Esophagus squamous epithelium (tissue), 5 donors: ENCODE results near the gene GPR135. TPM values are rescaled to one million over a fixed set of nuclear protein-coding genes. Genes with fewer than 3 reads are reported as not detected.

Experiments
- DNase-seq: peaks from one replicate; lab custom pipeline; 2025; lab: John Stamatoyannopoulos, UW
- H3K27ac ChIP-seq, 4 donors: fragments of 200-600 bp; sonication (generic); one replicate each; pipeline ENCODE4 v1.5.1; 2016 to 2019; ENCODE audit warnings: mild to moderate bottlenecking in 1 of 4
- H3K27me3 ChIP-seq, 4 donors: fragments of 200-600 bp; sonication (generic); 1 replicate in 3 of 4; 2 replicates in 1 of 4; pipeline versions ENCODE4 v1.5.1 to v1.6.0; 2017 to 2021; ENCODE audit warnings: antibody characterized with exemption in 1 of 4
- H3K36me3 ChIP-seq, 3 donors: fragments of 200-600 bp; sonication (generic); one replicate each; pipeline ENCODE4 v1.5.1; 2016 to 2019
- H3K4me1 ChIP-seq, 3 donors: fragments of 200-600 bp; sonication (generic); one replicate each; pipeline ENCODE4 v1.5.1; 2017 to 2019
- H3K4me3 ChIP-seq, 4 donors: fragments of 200-600 bp; sonication (generic); 1 replicate in 3 of 4; 2 replicates in 1 of 4; pipeline ENCODE4 v1.5.1; 2016 to 2019; ENCODE audit warnings: mild to moderate bottlenecking in 2 of 4, moderate library complexity in 1 of 4
- H3K9me3 ChIP-seq, 3 donors: fragments of 200-600 bp; sonication (generic); one replicate each; pipeline ENCODE4 v1.5.1; 2016 to 2019
- CTCF ChIP-seq, 6 experiments: fragments of 450-650 bp in 4 of 6; fragments of 200-600 bp in 2 of 6; sonication (generic) in 2 of 6; IDR thresholded peaks; one replicate each; pipeline ENCODE4 v1.5.1; 2016 to 2019; ENCODE audit warnings: antibody characterized with exemption in 6 of 6, mild to moderate bottlenecking in 4 of 6, moderate library complexity in 4 of 6
- POLR2A ChIP-seq, 4 donors: fragments of 450-650 bp; IDR thresholded peaks; one replicate each; pipeline ENCODE4 v1.6.1; 2017; ENCODE audit warnings: antibody characterized with exemption in 4 of 4, mild to moderate bottlenecking in 4 of 4, moderate library complexity in 3 of 4
- WGBS, 2 donors: methylation state at CpG; one replicate each; pipeline ENCODE4 v1.1.5; 2018; 5-methylcytosine and 5-hydroxymethylcytosine counted together
- intact Hi-C: fragments of 100-400 bp; cut with DNase I; formaldehyde crosslinking; loops from one replicate; pipeline ENCODE4 v1.15.0; 2022
- total RNA-seq, 4 donors: library from RNA; depleted of rRNA; stranded (reverse); fragments of >200 nt; gene quantifications; one replicate each; pipeline ENCODE4 v1.1.0, GENCODE V29; 2016
- donor health status: DM: yes; HTN: yes; CAD: no.

The GPR135 gene
- total RNA-seq, 4 donors from 2014 or later, result 0.56 to 4.4 (median 1.3) TPM

- Histone ChIP-seq H3K4me1 (peaks cover 0 to 13% (median 6%) of the 10 kb centered on the region in 3 donors), H3K4me3 (no peak overlapping the region), H3K9me3 (no peaks in the 10 kb centered on the region), H3K27me3 (no peaks in the 10 kb centered on the region), H3K36me3 (peaks cover 0 to 71% (median 0%) of the 10 kb centered on the region in 3 donors), H3K27ac (no peak overlapping the region)
- WGBS, 2 donors, result 88 to 90% methylated on average over 1 of the region's 1 CpG
- DNase-seq, result no peak
- no peak for TF ChIP-seq POLR2A (IDR thresholded peaks at IDR 0.05)
- TF ChIP-seq CTCF (IDR thresholded peaks at IDR 0.05), result no peak
- intact Hi-C loops, result no loop called here
Measured at GRCh38 chr14:59475709-59476108, 10.5 kb upstream of the GPR135 start.

GRCh38 chr14:59474172-59474571, 9.0 kb upstream of the GPR135 start:
- intact Hi-C loops, result no loop called here
- 56 to 61% methylated on average over 1 of the region's 1 CpG for WGBS, 2 donors

GRCh38 chr14:59464486-59465315, 479 bp downstream of the GPR135 start:
- no peak for DNase-seq
- Histone ChIP-seq H3K4me1 (peaks cover 8 to 23% (median 12%) of the 10 kb centered on the region in 3 donors), H3K36me3 (no peaks in the 10 kb centered on the region), H3K27ac (peak overlapping the region; percentile 43 to 83 (median 63)), H3K9me3 (no peaks in the 10 kb centered on the region), H3K27me3 (peaks cover 0 to 6% (median 0%) of the 10 kb centered on the region in 4 donors), H3K4me3 (peak overlapping the region; percentile 48 to 72 (median 60))
- 2% methylated on average over 16 of the region's 105 CpGs; no CpG with 5 or more reads in 1 of the 2 donors for WGBS, 2 donors
- TF ChIP-seq POLR2A (IDR thresholded peaks at IDR 0.05) (no peak), CTCF (IDR thresholded peaks at IDR 0.05) (no peak)
- intact Hi-C loops, result no loop called here

More at GRCh38 chr14:59474172-59474571, 9.0 kb upstream of the GPR135 start:
- H3K27me3 ChIP-seq, result no peaks in the 10 kb centered on the region
- no peaks in the 10 kb centered on the region for H3K4me1 ChIP-seq
- TF ChIP-seq POLR2A (IDR thresholded peaks at IDR 0.05), result no peak
- H3K4me3 ChIP-seq, result no peak overlapping the region
- no peaks in the 10 kb centered on the region for H3K9me3 ChIP-seq
- no peak for DNase-seq
- peaks cover 0 to 80% (median 0%) of the 10 kb centered on the region in 3 donors for H3K36me3 ChIP-seq
- no peak overlapping the region for H3K27ac ChIP-seq

- no peak for TF ChIP-seq POLR2A (IDR thresholded peaks at IDR 0.05)
- TF ChIP-seq CTCF (IDR thresholded peaks at IDR 0.05), result no peak
- peaks cover 0 to 6% (median 0%) of the 10 kb centered on the region in 4 donors for H3K27me3 ChIP-seq
- peak overlapping the region; percentile 48 to 72 (median 60) for H3K4me3 ChIP-seq
- no peaks in the 10 kb centered on the region for H3K36me3 ChIP-seq
- peaks cover 8 to 23% (median 12%) of the 10 kb centered on the region in 3 donors for H3K4me1 ChIP-seq
- WGBS, 2 donors, result 82 to 98% methylated on average over 6 to 10 of the region's 60 CpGs
- intact Hi-C loops, result no loop called here
- DNase-seq, result no peak
- no peaks in the 10 kb centered on the region for H3K9me3 ChIP-seq
- peak overlapping the region; percentile 24 to 83 (median 61) for H3K27ac ChIP-seq
Measured at GRCh38 chr14:59463787-59464485, 1.2 kb downstream of the GPR135 start.

GRCh38 chr14:59461891-59462290, 3.3 kb downstream of the GPR135 start:
- intact Hi-C loops, result no loop called here
- no peak for TF ChIP-seq CTCF (IDR thresholded peaks at IDR 0.05)
- no peak for TF ChIP-seq POLR2A (IDR thresholded peaks at IDR 0.05)
- H3K4me1 ChIP-seq, result peaks cover 8 to 23% (median 12%) of the 10 kb centered on the region in 3 donors
- H3K27ac ChIP-seq, result no peak overlapping the region
- no peak for DNase-seq
- H3K27me3 ChIP-seq, result peaks cover 0 to 6% (median 0%) of the 10 kb centered on the region in 4 donors
- no peak overlapping the region for H3K4me3 ChIP-seq
- H3K9me3 ChIP-seq, result no peaks in the 10 kb centered on the region
- peaks cover 0 to 9% (median 0%) of the 10 kb centered on the region in 3 donors for H3K36me3 ChIP-seq
- WGBS, 2 donors, result 58 to 65% methylated on average over 1 of the region's 1 CpG
